ENCODE results near the gene ETS1.

The ETS1 gene

GRCh38 chr11:128567130-128567529 lies 20.2 kb downstream of the ETS1 start:
- DNase-seq, result no peak

DNA sequence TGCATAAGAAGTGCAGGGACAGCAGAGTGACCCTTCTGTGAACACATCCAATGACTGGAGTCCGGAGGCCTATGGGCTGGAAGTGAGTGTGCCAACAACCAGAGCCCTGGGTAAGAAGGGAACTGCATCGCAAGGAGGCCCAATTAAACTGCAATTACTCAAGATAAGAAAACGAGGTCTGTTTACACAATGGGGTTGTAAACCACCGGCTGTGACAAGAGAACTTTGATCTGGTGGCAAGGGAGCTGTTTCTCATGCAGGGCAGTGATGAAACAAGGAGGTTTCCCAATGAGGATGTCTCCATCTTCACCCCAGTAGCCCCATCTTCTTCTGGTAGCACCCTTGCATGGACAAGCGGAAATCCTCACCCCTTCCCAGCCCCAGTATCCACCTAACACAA lies 21.5 kb downstream of the ETS1 start:
- DNase-seq, result peak; percentile 79

GRCh38 chr11:128564642-128565245 lies 22.6 kb downstream of the ETS1 start:
- DNase-seq, result no peak

DNA sequence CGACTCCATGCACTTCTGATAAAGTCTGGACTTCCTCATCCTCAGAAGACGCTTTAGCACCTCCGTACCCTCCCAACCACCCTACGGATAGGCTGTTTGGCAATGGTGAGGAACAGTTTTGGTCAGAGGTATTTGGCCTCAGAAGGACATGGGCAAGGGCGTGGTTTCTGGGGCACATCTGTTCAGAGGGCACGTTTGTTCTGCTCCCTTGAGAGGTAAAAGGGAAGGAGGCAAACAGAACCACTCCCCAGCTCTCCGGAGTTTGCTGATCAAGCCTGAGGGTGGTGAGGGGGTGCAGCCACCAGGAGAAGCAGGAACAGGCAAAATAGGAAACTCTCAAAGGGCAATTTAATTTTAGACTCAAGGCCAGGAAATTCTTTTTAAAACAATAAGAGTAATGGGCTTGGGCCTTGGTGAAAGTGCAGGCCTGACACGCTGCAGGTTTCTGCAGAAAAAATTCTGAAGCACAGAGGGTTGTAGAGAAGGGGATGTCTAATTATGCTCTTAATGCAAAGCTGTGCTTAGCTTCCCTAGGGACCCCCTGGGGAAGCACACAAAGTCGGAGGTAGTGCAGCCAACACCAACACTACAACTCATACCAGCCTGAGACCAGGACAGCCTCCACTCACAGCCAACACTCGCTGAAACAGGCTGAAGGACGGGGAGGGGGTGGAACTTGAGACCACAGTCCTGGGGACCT lies 23.3 kb downstream of the ETS1 start:
- DNase-seq, result peak; percentile 30

GRCh38 chr11:128563308-128563707 lies 24.1 kb downstream of the ETS1 start:
- DNase-seq, result no peak

- no peak for DNase-seq
These were observed 27.8 kb downstream of the ETS1 start for GRCh38 chr11:128559496-128560103.

DNA sequence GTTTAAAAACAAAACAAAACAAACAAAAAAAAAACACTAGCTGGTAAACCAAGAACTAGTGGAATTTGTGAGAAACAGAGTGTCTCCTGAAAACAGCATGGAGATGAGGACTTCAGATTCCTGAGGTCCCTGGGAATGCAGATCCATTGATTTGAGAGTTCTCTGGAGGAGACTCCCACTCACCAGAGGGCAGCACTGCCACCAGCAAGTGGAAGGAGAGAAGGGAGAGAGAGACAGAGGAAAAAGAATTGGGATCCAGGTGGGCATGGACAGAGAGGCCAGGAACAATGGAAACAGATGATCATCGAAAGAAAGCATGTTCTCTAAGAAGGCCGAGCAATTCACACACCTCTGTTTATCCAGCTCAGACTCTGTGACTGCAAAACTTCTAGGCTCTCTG lies 31.8 kb downstream of the ETS1 start:
- DNase-seq, result no peak

DNA sequence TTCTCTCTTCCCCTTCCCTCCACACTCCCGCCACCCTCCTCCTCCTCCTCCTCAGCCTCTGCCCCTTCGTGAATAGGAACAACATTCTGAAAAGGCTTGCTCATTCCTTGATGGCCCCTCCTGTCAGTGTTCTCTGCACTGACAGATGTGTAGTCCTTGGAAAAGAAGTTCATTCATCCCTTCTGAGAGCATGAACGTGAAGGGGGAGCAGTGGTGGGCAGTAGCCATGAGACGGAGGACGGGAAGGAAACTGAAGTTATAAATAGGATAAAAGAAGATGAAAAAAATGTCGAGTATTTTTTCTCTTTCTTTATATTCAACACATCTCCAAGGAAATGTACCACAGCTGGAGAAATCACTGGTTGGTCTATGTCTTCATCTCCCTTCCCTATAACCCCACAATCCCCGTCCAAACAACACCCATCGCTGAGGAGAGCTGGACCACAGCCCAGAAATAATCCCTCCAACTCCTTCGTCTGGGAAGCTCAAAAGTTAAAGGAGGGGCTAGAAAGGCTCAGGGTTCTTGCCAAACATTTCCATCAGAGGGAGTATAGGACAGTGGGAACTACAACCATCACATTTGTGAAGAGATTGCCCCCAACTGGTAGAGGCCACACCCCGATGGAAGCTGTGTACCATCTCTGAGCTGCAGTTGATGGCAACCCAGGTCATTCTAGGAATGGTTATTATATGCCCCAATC lies 33.5 kb downstream of the ETS1 start:
- DNase-seq, result peak; percentile 35

GRCh38 chr11:128552783-128553661 lies 34.3 kb downstream of the ETS1 start:
- DNase-seq, result peak; percentile 66

GRCh38 chr11:128551611-128552335 lies 35.6 kb downstream of the ETS1 start:
- DNase-seq, result no peak

- DNase-seq, result no peak
These were observed 36.3 kb downstream of the ETS1 start for GRCh38 chr11:128551058-128551457.

DNA sequence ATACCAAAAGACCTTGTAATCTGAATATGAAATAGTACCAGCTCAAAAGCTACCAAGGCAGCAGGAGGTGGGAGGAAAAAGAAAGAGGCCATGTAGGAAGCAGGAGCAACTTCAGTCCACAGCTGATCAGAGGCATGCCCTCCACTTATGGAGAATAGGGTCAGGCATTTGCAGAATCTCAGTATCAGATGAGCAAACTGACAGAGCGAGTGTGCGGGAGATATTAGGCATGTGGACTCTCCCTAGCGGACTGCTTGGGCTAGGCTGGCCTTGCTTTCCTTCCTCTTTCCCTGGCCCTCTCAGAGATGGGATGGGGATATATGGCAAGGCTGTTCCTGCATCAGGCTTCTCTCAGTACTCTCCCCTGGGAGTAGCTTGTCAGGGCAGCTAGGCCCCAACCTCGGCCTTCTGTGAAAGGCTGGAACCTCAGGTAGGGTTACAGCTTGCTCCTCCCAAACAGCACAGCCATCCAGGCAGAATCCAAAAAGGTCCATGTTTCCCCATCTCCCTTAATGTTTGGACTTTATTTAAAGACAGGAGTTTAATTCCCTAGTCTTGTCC lies 37.0 kb downstream of the ETS1 start:
- no peak for DNase-seq

DNA sequence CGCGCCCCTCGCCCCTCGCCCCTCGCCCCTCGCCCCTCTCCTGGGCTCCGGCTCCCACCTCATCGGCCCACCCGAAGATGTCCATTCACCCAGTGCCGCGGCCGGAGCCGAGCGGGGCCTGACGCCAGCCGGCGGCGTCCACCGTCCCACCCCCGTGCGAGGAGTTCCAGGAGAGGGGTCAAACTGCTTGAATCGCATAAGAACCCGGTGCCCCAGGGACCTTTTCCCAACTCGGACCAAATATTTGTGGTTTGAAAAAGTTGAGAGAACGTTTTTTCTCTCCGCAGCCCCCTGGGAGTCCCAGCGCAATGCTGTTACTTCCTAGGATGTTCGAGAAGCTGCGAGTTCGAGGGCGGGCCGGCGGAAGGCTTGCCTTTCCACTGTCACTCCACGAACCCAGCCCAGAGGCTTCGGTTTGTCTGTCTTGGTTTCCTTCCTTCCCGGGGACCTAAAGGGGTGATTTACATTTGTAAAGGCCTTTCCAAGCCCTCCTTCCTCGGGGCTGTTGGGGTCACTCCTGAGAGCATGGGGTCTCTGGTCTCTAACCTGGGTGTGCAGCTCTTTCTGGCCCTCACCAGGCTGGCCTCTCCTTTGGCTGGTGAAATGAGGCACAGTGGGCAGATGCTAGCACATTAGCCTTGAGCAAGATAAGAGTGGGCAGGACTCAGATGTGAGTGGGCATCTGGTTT lies 38.0 kb downstream of the ETS1 start:
- DNase-seq, result no peak

DNA sequence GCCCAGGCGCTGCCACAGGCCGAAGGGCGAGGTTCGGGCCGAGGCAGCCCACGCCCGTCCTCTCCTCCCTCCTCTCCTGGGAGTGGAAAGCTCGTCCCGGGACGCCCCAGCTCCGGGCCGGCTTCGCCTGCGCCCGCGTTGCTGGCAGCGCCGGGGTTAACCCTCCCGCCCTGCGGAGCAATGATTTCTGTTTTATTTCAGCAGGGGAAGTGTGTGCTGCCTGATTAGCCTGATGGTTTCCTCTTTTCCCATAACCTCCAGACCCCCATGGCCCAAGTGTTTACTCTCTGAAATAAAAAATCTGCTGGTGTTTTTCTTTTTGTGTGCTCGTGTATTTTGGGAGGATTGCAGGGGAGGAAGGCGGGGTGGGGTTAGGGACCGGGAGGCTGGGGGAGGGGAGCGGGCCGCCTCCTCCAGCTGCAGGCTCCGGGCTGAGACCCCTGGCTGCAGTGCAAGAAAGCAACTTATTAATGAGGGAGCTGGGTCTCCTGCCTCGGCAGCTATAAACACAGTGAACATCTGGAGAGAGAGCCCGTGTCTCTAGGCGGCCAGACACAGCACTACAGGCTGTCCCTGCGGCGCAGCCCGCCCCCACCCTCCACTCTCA lies 38.6 kb downstream of the ETS1 start:
- DNase-seq, result peak; percentile 92

DNA sequence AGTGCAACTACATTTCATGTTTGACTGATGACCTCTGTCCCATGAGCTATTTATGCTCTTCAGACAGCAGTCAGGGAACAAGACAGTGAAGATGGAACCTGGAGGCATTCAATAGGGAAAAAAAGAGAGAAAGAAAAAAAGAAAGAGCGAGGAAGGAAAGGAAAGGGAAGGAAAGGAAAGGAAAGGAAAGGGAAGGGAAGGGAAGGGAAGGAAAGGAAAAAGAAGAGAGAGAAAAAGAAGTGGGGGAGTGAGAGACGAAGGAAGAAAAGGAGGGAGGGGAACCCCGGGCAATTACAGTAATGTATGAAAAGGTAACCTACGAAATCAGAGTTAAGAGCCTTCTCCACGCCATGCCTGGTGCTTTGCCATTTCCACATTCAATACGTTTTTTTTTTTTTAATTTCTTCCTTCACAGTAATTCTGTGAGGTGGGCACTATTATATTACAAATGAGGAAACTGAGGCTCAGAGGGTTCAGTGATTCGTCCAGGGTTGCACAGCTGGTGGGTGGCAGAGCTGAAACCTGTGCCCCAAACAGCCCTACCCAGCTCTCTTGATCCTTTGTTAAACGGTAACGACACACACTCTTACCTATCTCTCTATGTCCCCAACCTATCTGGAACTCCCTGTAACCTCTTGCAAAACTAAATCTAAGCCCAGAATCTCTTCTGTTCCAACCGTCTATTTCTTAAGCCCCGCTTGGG lies 39.3 kb downstream of the ETS1 start:
- no peak for DNase-seq

DNA sequence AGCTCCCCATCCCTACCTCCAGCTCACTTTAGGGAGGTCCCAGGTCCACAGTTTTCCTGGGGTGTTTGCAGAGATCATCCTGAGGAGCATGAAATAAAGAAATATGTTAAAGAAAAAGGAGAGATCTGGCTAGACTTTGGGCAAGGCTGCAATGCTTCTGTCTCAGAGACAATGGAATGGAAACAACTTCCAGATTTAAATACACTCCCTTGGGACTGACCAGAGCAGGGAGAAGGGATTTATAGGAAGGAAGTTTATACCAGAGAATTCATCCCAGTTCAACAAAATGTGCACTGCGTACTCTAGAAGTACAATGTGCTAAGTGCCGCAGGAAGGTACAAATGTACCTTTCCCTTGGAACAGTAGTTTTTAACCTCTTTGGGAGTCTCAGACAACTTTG lies 40.4 kb downstream of the ETS1 start:
- no peak for DNase-seq

DNA sequence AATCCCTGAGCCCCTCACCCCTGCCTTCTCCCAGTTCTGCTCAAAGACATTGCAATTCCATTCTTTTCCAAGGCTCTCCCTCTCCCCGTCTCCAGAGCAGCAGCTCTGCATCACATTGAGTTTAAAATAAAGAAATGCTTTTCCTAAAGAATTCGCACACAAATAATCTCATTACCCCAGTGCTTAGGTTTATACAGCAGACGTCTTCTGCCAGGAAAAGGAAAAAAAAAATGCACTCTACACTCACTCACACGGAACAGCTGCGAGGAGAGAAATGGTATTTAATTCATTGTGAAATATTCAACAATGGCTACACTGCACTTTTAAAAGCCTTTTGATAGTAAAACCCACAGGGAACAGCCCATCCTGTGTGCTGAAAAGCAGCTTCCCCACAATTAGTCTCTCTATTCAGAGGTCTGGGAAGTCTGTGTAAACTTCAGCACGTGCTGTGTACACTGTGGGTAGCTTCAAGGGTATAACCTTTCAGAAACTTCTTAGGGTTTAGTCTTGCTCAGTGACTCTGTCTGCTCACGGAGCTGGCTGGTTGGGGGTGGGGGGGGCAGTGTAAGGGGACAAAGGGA lies 42.8 kb downstream of the ETS1 start:
- peak; percentile 50 for DNase-seq

- no peak for DNase-seq
These were observed 46.9 kb downstream of the ETS1 start for GRCh38 chr11:128540469-128540868.

DNA sequence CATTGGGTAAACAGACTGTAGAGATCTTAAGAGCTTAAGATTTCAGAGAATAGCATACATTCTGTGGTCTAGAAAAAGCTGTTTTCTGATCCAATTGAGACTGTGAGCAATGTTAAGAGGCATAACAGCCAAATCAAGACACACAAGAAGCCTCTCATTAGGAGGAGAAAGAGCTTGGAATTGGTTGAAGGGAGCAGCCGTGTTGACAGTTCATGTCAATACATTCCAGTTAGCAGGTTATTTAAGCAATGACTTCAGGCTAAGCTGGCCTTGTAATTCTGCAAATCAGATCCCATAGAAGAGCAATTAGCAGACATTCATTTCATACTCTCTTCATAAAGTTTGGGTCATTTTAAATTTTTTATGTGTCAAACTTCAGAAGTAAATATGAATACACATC lies 50.9 kb downstream of the ETS1 start:
- DNase-seq, result no peak
